Heart left ventricle (tissue), 16 donors: ENCODE results near the gene GPR148. TPM values are rescaled to one million over a fixed set of nuclear protein-coding genes. Genes with fewer than 3 reads are reported as not detected.

Experiments used
- ATAC-seq, 4 donors: fragments of 200-7000 bp; cut with Tn5 transposase; one replicate each; pipeline ENCODE4 v1.9.1; 2020 to 2022; ENCODE audit warnings: moderate library complexity in 4 of 4, mild to moderate bottlenecking in 3 of 4, moderate number of reproducible peaks in 1 of 4
- DNase-seq, 5 donors: peaks; one replicate each; pipeline ENCODE4 v3.0.0-alpha.2; 2020
- H3K27ac ChIP-seq, 12 donors: fragments of 200-600 bp; sonication (generic) in 4 of 12; one replicate each; pipeline versions ENCODE4 v1.5.0 to v1.8.0; 2016 to 2022; ENCODE audit warnings: mild to moderate bottlenecking in 2 of 12
- H3K27me3 ChIP-seq, 9 donors: fragments of 200-600 bp; sonication (generic) in 2 of 9; one replicate each; pipeline versions ENCODE4 v1.5.1 to v1.8.0; 2016 to 2022; ENCODE audit warnings: mild to moderate bottlenecking in 3 of 9
- H3K36me3 ChIP-seq, 9 donors: fragments of 200-600 bp; sonication (generic) in 2 of 9; one replicate each; pipeline versions ENCODE4 v1.5.0 to v1.8.0; 2018 to 2022; ENCODE audit warnings: mild to moderate bottlenecking in 2 of 9
- H3K4me1 ChIP-seq, 12 donors: fragments of 200-600 bp; sonication (generic) in 4 of 12; one replicate each; pipeline versions ENCODE4 v1.5.0 to v1.8.0; 2016 to 2022; ENCODE audit warnings: mild to moderate bottlenecking in 3 of 12
- H3K4me3 ChIP-seq, 12 donors: fragments of 200-600 bp; sonication (generic) in 4 of 12; one replicate each; pipeline versions ENCODE4 v1.5.0 to v1.8.0; 2017 to 2022; ENCODE audit warnings: mild to moderate bottlenecking in 9 of 12, moderate library complexity in 4 of 12
- H3K9me3 ChIP-seq, 12 donors: fragments of 200-600 bp; sonication (generic) in 4 of 12; one replicate each; pipeline versions ENCODE4 v1.5.0 to v1.8.0; 2016 to 2022; ENCODE audit warnings: mild to moderate bottlenecking in 1 of 12
- POLR2A ChIP-seq, 2 donors: fragments of 450-650 bp; IDR thresholded peaks; one replicate each; pipeline ENCODE4 v1.6.1; 2017; ENCODE audit warnings: antibody characterized with exemption in 2 of 2, mild to moderate bottlenecking in 2 of 2, moderate library complexity in 2 of 2
- WGBS, 4 donors: extraction: QIAGEN DNeasy Blood & Tissue Kit in 2 of 4; methylation state at CpG; one replicate each; pipeline versions ENCODE4 v1.1.5 to v1.1.7; 2013 to 2018; 5-methylcytosine and 5-hydroxymethylcytosine counted together
- intact Hi-C, 10 donors: fragments of 100-400 bp; cut with DNase I; formaldehyde crosslinking; loops; one replicate each; pipeline versions ENCODE4 v1.11.1 to v1.14.2; 2022
- polyA plus RNA-seq, 2 donors: library from polyadenylated mRNA; stranded (reverse); fragments of 200-250 nt; gene quantifications; one replicate each; pipeline ENCODE4 v1.2.3, GENCODE V29; 2013
- total RNA-seq, 9 donors: library from RNA; depleted of rRNA in 2 of 9; stranded (reverse); fragments of >200 nt in 2 of 9; fragmentation: NEBNext Ultra II Directional in 3 of 9; extraction: Animal tissue kit (Norgen Biotek cat#: 25700) in 3 of 9; gene quantifications; one replicate each; pipeline versions ENCODE4 v1.1.0 to v1.2.4, GENCODE V29; 2016 to 2023
- TF ChIP-seq, protein P1 (sequence below), 12 donors: fragments of 200-600 bp; sonication (generic) in 4 of 12; IDR thresholded peaks; one replicate each; pipeline versions ENCODE4 v1.5.0 to v1.8.0; 2018 to 2022; ENCODE audit warnings: antibody characterized with exemption in 12 of 12, mild to moderate bottlenecking in 5 of 12
- donor health status: ischemic (EF 13 %, LVEDD 7.1; RV severe dilation, severe dysfunction).
- donor health status: healthy with polysubstance abuse.
- donor health status: DM: no; HTN: yes; CAD: no.
- donor health status: DM: no; HTN: no; CAD: no.
- donor health status: ischemic (EF 25% LVEDD 6.9; RV normal size, moderate dysfunction).
- donor health status: ischemic (EF 25% LVEDD 5.7; RV mildly dilated, moderate dysfunction).
- donor health status: healthy.
- donor health status: DM: yes; HTN: yes; CAD: no.
- donor health status: ischemic (EF 35%, LVEDD 5.7; RV mildly dilated, moderate dysfunction).
- donor health status: nonischemic (EF 11% LVEDD 7.7; RV severe dilation, severe dysfunction).
- donor health status: DM: yes; HTN: yes; CAD: no.
- donor health status: PGD.
- donor health status: ischemic (EF 29% LVEDD 5.4; RV normal size, mild dysfunction).
- donor health status: nonischemic (EF 23%, LVEDD 6.1; RV moderate dilation, normal function).

GPR148 gene
- total and polyA plus RNA-seq, 11 donors: not detected

GRCh38 chr2:130778781-130779180, 49.9 kb downstream of the GPR148 start:
- intact Hi-C loops: loop anchor here in 1 of 10 donors (10.0 kb wide), 1 partner anchor 84 kb away; no protein-coding TSS in a partner anchor
- TF ChIP-seq POLR2A (IDR thresholded peaks at IDR 0.05): no peak
- TF ChIP-seq, protein P1, sequence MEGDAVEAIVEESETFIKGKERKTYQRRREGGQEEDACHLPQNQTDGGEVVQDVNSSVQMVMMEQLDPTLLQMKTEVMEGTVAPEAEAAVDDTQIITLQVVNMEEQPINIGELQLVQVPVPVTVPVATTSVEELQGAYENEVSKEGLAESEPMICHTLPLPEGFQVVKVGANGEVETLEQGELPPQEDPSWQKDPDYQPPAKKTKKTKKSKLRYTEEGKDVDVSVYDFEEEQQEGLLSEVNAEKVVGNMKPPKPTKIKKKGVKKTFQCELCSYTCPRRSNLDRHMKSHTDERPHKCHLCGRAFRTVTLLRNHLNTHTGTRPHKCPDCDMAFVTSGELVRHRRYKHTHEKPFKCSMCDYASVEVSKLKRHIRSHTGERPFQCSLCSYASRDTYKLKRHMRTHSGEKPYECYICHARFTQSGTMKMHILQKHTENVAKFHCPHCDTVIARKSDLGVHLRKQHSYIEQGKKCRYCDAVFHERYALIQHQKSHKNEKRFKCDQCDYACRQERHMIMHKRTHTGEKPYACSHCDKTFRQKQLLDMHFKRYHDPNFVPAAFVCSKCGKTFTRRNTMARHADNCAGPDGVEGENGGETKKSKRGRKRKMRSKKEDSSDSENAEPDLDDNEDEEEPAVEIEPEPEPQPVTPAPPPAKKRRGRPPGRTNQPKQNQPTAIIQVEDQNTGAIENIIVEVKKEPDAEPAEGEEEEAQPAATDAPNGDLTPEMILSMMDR (IDR thresholded peaks at IDR 0.05): no peak
- Histone ChIP-seq H3K4me3 (no peak overlapping the region), H3K9me3 (peaks cover 0 to 4% (median 0%) of the 10 kb centered on the region in 12 donors), H3K27ac (no peak overlapping the region), H3K4me1 (no peaks in the 10 kb centered on the region), H3K36me3 (no peaks in the 10 kb centered on the region), H3K27me3 (no peaks in the 10 kb centered on the region)
- DNase-seq (no peak), ATAC-seq (no peak)
- 77 to 93% (median 84%) methylated on average over 9 of the region's 9 CpGs for WGBS, 4 donors

Other genes with a start within 250 kb of the GPR148 start
- gene POTEI, start 219.7 kb upstream of the GPR148 start, total RNA-seq: not detected
- gene POTEI, start 219.7 kb upstream of the GPR148 start, polyA plus RNA-seq: not detected
- not detected for gene CFC1B, start 207.8 kb upstream of the GPR148 start, total RNA-seq
- gene CFC1B, start 207.8 kb upstream of the GPR148 start, polyA plus RNA-seq: not detected
- under 1 TPM in 1 of 9 donors, not detected in 8; 0.66 TPM for gene CFC1, start 129.5 kb upstream of the GPR148 start, total RNA-seq
- under 1 TPM in 1 of 2 donors, not detected in 1; 0.08 TPM for gene CFC1, start 129.5 kb upstream of the GPR148 start, polyA plus RNA-seq
- gene POTEJ, start 117.6 kb upstream of the GPR148 start, total RNA-seq: under 1 TPM in 1 of 9 donors, not detected in 8; 0.10 TPM
- not detected for gene POTEJ, start 117.6 kb upstream of the GPR148 start, polyA plus RNA-seq
- not detected for gene AMER3, start 26.5 kb downstream of the GPR148 start, total RNA-seq
- not detected for gene AMER3, start 26.5 kb downstream of the GPR148 start, polyA plus RNA-seq
- 1 to 10 TPM in 8 of 9 donors, under 1 TPM in 1; 0.68 to 5.5 (median 4.0) TPM for gene ARHGEF4, start 107.8 kb downstream of the GPR148 start, total RNA-seq
- gene ARHGEF4, start 107.8 kb downstream of the GPR148 start, polyA plus RNA-seq: 1 to 10 TPM in 1 of 2 donors, under 1 TPM in 1; 0.30 to 2.1 TPM